ENCODE measurements around the gene GOLGA6L2.
"Not testable (repeated sequence)": the region's sequence is repeated elsewhere in the genome, so short reads cannot be mapped to it uniquely, and the experiment has no call there.

The GOLGA6L2 gene

GRCh38 chr15:23447107-23447500 is at the start of gene GOLGA6L2:
Gene GOLGA6L2 (minus strand): TSS chr15:23447243. CDS start chr15:23447181, 62 bp downstream.
- DNase-seq, result no peak

- DNase-seq, result no peak
Observed at GRCh38 chr15:23484870-23485269, 37.8 kb upstream of the GOLGA6L2 start.

- DNase-seq, result no peak
Observed at GRCh38 chr15:23483821-23484299, 36.8 kb upstream of the GOLGA6L2 start.

GRCh38 chr15:23482764-23483489 is 35.9 kb upstream of the GOLGA6L2 start:
- no peak for DNase-seq

- DNase-seq, result no peak
Observed at GRCh38 chr15:23482228-23482627, 35.2 kb upstream of the GOLGA6L2 start.

- no peak for DNase-seq
Observed at GRCh38 chr15:23477920-23478319, 30.9 kb upstream of the GOLGA6L2 start.

- no peak for DNase-seq
Observed at GRCh38 chr15:23472678-23473077, 25.6 kb upstream of the GOLGA6L2 start.

GRCh38 chr15:23472033-23472432 is 25.0 kb upstream of the GOLGA6L2 start:
- DNase-seq, result no peak

GRCh38 chr15:23467110-23467600 is 20.1 kb upstream of the GOLGA6L2 start:
- no peak for DNase-seq

- DNase-seq, result no peak
Observed at GRCh38 chr15:23457890-23458289, 10.8 kb upstream of the GOLGA6L2 start.

- DNase-seq, result no peak
Observed at GRCh38 chr15:23446215-23447106, 582 bp downstream of the GOLGA6L2 start.

- no peak for DNase-seq
Observed at GRCh38 chr15:23444269-23444668, 2.8 kb downstream of the GOLGA6L2 start.

- no peak for DNase-seq
Observed at GRCh38 chr15:23441204-23441603, 5.8 kb downstream of the GOLGA6L2 start.

- no peak for DNase-seq
Observed at GRCh38 chr15:23440596-23440995, 6.4 kb downstream of the GOLGA6L2 start.

GRCh38 chr15:23439513-23439912 is 7.5 kb downstream of the GOLGA6L2 start:
- DNase-seq, result no peak

GRCh38 chr15:23438816-23439466 is 8.1 kb downstream of the GOLGA6L2 start:
- DNase-seq, result no peak

GRCh38 chr15:23437673-23438072 is 9.4 kb downstream of the GOLGA6L2 start:
- no peak for DNase-seq

- DNase-seq, result no peak
Observed at GRCh38 chr15:23437146-23437545, 9.9 kb downstream of the GOLGA6L2 start.

GRCh38 chr15:23436421-23436820 is 10.6 kb downstream of the GOLGA6L2 start:
- no peak for DNase-seq

GRCh38 chr15:23434699-23435098 is 12.3 kb downstream of the GOLGA6L2 start:
- not testable (repeated sequence) for DNase-seq

GRCh38 chr15:23425327-23425726 is 21.7 kb downstream of the GOLGA6L2 start:
- not testable (repeated sequence) for DNase-seq

- no peak for DNase-seq
Observed at GRCh38 chr15:23424111-23424904, 22.7 kb downstream of the GOLGA6L2 start.
